Panc1 (cell line): Measurements from ENCODE around the gene SOCS1.

Source experiments
- CTCF ChIP-seq: fragments of 450-650 bp; IDR thresholded peaks from 2 replicates; pipeline ENCODE4 v1.5.1; 2017; ENCODE audit warnings: mild to moderate bottlenecking
- TCF7L2 ChIP-seq: IDR thresholded peaks from 2 replicates; pipeline ENCODE4 v1.6.1; 2011; ENCODE audit warnings: mild to moderate bottlenecking, low read depth, low read length, inconsistent platforms

DNA sequence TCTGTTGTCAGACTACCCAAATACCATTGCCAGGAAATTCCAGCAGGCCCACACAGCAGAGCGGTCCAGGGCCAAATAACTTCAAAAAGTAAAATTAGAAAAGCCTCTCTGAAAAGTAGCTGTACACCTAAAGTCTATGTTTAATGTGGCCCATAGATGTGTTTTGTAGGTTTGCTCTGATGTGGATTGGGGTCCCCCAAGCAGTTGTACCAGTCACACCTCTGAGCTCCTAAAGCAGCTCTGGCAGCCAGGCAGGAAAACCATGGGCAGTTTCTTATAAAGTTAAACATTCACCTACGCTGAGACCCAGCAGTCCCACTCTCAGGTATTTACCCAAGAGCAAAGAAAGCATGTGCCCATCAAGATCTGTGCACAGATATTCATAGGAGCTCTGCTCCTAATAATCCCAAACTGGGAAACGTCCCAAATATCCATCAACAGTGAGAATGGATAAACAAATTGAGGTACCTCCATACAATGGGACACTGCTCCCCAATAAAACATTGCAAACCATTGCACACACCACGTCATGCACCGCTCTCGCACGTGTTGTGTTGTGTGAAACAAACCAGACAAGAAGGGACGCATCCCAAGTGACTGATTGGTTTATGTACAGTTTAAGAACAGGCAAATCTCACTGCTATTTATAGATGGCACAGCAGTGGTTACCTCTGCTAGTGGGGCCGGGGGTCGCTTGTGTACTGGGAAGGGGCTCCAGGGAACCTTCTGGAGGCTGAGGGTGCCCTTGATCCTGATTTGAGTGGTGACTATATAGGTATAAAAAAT is 40.9 kb upstream of the SOCS1 start:
- no peak for TF ChIP-seq TCF7L2
- no peak for TF ChIP-seq CTCF
